ENCODE data around the gene GDPD5. TPM values are rescaled to one million over a fixed set of nuclear protein-coding genes. Genes with fewer than 3 reads are reported as not detected.

GDPD5 gene
- total and polyA plus RNA-seq, 4 donors, result 6.2 to 24.7 (median 12.0) TPM

- WGBS, 2 donors, result 43 to 61% methylated on average over 5 of the region's 5 CpGs
- Histone ChIP-seq H3K27me3 (ENCODE audit: control insufficient read depth in 3 of 3, insufficient read depth in 3 of 3, low read length in 2 of 3) (no peaks in the 10 kb centered on the region), H3K4me1 (ENCODE audit: control insufficient read depth in 5 of 5, insufficient read depth in 5 of 5, low read length in 5 of 5) (peaks cover 7 to 36% (median 20%) of the 10 kb centered on the region in 5 donors), H3K4me3 (no peak overlapping the region), H3K9ac (ENCODE audit: insufficient read depth in 1 of 2, low read length in 2 of 2) (peak overlapping the region in 1 of 2 donors; percentile 5), H3K27ac (ENCODE audit: low read depth in 1 of 2, low read length in 1 of 2) (peak overlapping the region; percentile 88 to 98), H3K9me3 (ENCODE audit: control insufficient read depth in 4 of 4, insufficient read depth in 3 of 4, low read length in 3 of 4) (no peaks in the 10 kb centered on the region), H3K36me3 (ENCODE audit: control insufficient read depth in 4 of 4, insufficient read depth in 4 of 4, low read length in 4 of 4) (peaks cover 19 to 40% (median 33%) of the 10 kb centered on the region in 4 donors)
- ATAC-seq (ENCODE audit: insufficient read depth, low FRiP score), result no peak
- no peak for TF ChIP-seq CTCF (IDR thresholded peaks at IDR 0.05; ENCODE audit: control extremely low read depth, extremely low read depth)
- DNase-seq, result no peak
These were observed 39.6 kb upstream of the GDPD5 start for GRCh38 chr11:75565221-75565814.

GRCh38 chr11:75563978-75564552 lies 38.3 kb upstream of the GDPD5 start:
- DNase-seq, result peak; percentile 79 to 87 (median 83)
- WGBS, 2 donors, result 36 to 64% methylated on average over 9 of the region's 9 CpGs
- Histone ChIP-seq H3K4me3 (peak overlapping the region; percentile 76), H3K9ac (ENCODE audit: insufficient read depth in 1 of 2, low read length in 2 of 2) (peak overlapping the region; percentile 44 to 87), H3K27ac (ENCODE audit: low read depth in 1 of 2, low read length in 1 of 2) (peak overlapping the region; percentile 88 to 98), H3K4me1 (ENCODE audit: control insufficient read depth in 5 of 5, insufficient read depth in 5 of 5, low read length in 5 of 5) (peaks cover 7 to 45% (median 25%) of the 10 kb centered on the region in 5 donors), H3K9me3 (ENCODE audit: control insufficient read depth in 4 of 4, insufficient read depth in 3 of 4, low read length in 3 of 4) (no peaks in the 10 kb centered on the region), H3K27me3 (ENCODE audit: control insufficient read depth in 3 of 3, insufficient read depth in 3 of 3, low read length in 2 of 3) (no peaks in the 10 kb centered on the region), H3K36me3 (ENCODE audit: control insufficient read depth in 4 of 4, insufficient read depth in 4 of 4, low read length in 4 of 4) (peaks cover 14 to 31% (median 24%) of the 10 kb centered on the region in 4 donors)
- no peak for ATAC-seq (ENCODE audit: insufficient read depth, low FRiP score)
- TF ChIP-seq CTCF (IDR thresholded peaks at IDR 0.05; ENCODE audit: control extremely low read depth, extremely low read depth), result no peak

DNA sequence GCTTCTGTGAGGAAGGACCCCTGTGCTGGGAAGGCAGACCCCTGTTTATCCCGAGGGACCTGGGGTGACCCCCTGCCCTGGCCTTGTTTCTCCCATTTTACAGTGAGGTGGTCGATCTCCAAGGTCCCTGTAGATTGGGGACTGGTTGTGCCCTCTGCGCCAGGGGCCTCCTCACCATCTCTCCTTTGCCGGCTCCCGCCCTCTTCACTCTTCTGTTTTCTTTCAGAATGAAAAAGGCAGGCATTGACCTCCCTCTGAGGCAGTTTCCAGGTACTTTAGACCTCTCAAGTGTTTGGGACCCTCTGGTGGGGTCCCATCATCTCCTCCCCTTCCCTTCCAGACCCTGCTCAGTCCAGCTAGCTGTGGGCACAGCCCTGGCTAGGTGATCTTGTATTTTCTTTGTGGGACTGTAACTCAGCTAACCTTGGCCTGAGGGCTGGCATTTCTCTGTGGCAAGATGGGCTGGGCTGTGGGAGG lies 37.8 kb upstream of the GDPD5 start:
- peak overlapping the region; percentile 67 to 87 for H3K9ac ChIP-seq (ENCODE audit: insufficient read depth in 1 of 2, low read length in 2 of 2)
- DNase-seq (no peak), ATAC-seq (ENCODE audit: insufficient read depth, low FRiP score) (no peak)
- H3K36me3 ChIP-seq (ENCODE audit: control insufficient read depth in 4 of 4, insufficient read depth in 4 of 4, low read length in 4 of 4), result peaks cover 9 to 26% (median 18%) of the 10 kb centered on the region in 4 donors
- 28 to 64% methylated on average over 5 of the region's 5 CpGs for WGBS, 2 donors
- peaks cover 12 to 51% (median 29%) of the 10 kb centered on the region in 5 donors for H3K4me1 ChIP-seq (ENCODE audit: control insufficient read depth in 5 of 5, insufficient read depth in 5 of 5, low read length in 5 of 5)
- H3K27ac ChIP-seq (ENCODE audit: low read depth in 1 of 2, low read length in 1 of 2), result peak overlapping the region; percentile 88 to 98
- H3K4me3 ChIP-seq, result peak overlapping the region; percentile 76
- no peak for TF ChIP-seq CTCF (IDR thresholded peaks at IDR 0.05; ENCODE audit: control extremely low read depth, extremely low read depth)
- no peaks in the 10 kb centered on the region for H3K27me3 ChIP-seq (ENCODE audit: control insufficient read depth in 3 of 3, insufficient read depth in 3 of 3, low read length in 2 of 3)
- H3K9me3 ChIP-seq (ENCODE audit: control insufficient read depth in 4 of 4, insufficient read depth in 3 of 4, low read length in 3 of 4), result no peaks in the 10 kb centered on the region
